GM21423 (cell line): ENCODE measurements around the gene C18orf32.
"Not testable (repeated sequence)": the region's sequence is repeated elsewhere in the genome, so short reads cannot be mapped to it uniquely, and the experiment has no call there.

Experiments used
- ATAC-seq: cut with Tn5 transposase; IDR thresholded peaks from one replicate; pipeline ENCODE4 v1.9.1; 2021; ENCODE audit warnings: mild to moderate bottlenecking, moderate library complexity; ENCODE audit not compliant: unreplicated experiment

C18orf32 gene

GRCh38 chr18:49503931-49504330 is 16.9 kb upstream of the C18orf32 start:
- no peak for ATAC-seq

- no peak for ATAC-seq
These were observed 13.3 kb upstream of the C18orf32 start for GRCh38 chr18:49500201-49500921.

- no peak for ATAC-seq
These were observed 12.1 kb upstream of the C18orf32 start for GRCh38 chr18:49499046-49499637.

DNA sequence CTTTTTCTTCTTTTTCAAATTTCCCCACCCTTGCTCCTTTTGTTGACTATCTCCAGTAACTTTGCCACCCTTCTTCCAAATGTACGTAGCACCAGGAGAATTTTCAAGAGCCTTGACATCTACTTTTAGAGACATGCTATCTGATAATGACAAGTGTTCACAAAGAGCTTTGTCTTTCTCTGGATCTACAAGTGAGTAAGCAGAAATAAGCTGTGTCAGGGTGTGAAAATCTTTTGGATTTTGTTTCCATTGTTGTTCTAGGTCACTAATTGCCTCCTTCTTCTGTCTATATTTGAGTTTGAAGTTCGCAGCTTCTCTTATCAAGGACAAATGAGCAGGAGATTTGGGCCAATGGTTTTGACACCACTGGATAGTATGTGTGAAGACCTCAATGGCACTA is 8.4 kb upstream of the C18orf32 start:
- no peak for ATAC-seq

- ATAC-seq, result no peak
These were observed 8.0 kb upstream of the C18orf32 start for GRCh38 chr18:49495076-49495475.

GRCh38 chr18:49494660-49495059 is 7.6 kb upstream of the C18orf32 start:
- no peak for ATAC-seq

- ATAC-seq, result no peak
These were observed 5.6 kb upstream of the C18orf32 start for GRCh38 chr18:49492694-49493033.

GRCh38 chr18:49491857-49492693 is 5.0 kb upstream of the C18orf32 start, which contains the start of gene RPL17:
RPL17 (minus strand) TSS chr18:49492465.
- peak; percentile 72 for ATAC-seq

GRCh38 chr18:49491534-49491856 is 4.5 kb upstream of the C18orf32 start:
- no peak for ATAC-seq

GRCh38 chr18:49490246-49490762 is 3.3 kb upstream of the C18orf32 start:
- no peak for ATAC-seq

- no peak for ATAC-seq
These were observed 777 bp upstream of the C18orf32 start for GRCh38 chr18:49487711-49488310.

DNA sequence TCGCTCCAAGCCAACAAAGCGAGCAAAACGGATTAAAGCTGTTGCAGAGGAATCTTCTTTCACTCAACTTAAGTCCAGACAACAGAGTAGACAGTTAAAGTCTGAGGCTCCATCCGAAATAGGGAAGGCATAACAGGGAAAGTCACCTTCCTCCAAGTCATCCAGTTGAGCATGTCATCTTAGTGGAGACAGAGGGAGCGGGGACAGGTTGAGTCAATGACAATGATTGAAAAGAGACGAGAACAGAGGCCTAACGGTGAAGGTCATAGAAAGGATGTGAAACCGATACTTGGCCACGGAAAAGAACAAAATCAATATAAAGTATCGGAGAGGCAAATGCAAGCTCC is 455 bp downstream of the C18orf32 start:
- no peak for ATAC-seq

DNA sequence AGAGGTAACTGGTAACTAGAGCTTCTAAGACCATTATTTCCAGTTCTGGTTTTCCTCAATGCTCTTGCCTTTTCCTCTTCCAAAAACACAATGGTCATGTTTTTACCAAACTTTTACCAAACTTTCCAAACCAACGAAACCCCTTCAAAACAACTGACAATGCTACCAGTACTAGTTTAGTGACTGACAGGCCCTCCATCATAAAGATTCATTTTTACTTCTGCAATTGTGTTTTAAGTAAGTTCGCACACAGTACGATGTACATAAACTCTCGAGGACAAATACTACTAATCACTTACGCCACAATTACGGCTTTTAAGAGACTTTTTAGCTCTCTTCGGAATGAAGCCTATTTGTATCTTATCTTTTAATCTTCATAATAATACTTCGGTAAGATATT is 900 bp downstream of the C18orf32 start:
- ATAC-seq, result no peak

- ATAC-seq, result no peak
These were observed 3.8 kb downstream of the C18orf32 start for GRCh38 chr18:49483198-49483597.

DNA sequence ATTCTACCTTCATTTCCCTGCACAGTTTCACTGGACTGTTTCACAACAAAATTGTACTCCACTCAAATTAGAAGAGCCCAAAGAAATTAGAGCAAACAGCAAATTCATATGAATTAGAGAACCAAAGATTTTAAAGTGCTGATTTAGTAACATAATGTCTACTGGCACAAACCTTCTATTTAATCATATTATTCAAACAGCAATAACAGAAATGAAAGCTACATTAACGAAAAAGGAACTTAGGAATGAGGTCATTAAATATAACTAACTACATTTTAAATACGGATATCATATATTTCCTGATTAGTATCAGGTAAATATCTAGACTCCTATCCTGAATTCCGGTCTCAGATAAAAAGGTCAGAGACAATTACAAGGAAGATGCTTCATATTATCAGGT is 5.1 kb downstream of the C18orf32 start:
- no peak for ATAC-seq

- ATAC-seq, result no peak
These were observed 5.7 kb downstream of the C18orf32 start for GRCh38 chr18:49481317-49481716.

DNA sequence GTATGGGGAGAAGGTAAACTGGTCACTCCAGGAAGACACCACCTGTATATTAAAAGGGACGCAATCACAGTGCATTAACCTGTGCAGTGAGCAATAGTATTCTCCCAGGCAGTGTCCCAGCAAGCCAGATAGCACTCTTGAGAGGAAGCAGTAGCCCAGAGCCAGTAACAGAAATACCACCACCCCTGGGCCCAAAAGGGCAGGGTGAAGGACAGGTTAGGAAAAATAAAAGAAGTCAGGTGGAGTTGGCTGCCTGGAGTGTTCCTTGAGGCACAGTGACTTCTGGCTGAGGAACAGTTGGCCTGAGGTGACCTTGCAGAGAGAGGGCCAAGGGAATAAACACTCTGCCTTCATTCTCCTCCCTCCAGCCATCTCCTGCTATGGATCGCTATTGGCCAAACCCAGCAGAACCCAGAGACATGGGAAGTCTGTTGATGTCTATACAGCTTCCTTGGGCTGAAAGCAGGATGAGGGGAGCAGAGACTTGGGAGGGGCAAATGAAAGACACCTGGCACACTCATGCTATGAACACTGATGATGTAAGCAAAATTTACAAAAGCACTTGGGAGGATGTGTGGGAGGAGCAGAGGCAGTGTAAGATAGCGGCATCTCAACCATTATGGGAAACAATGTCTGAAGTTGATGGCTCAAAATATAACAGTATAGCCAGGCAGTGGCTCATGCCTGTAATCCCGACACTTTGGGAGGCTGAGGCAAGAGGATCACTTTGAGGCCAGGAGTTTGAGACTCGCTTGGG is 7.5 kb downstream of the C18orf32 start:
- ATAC-seq, result no peak

DNA sequence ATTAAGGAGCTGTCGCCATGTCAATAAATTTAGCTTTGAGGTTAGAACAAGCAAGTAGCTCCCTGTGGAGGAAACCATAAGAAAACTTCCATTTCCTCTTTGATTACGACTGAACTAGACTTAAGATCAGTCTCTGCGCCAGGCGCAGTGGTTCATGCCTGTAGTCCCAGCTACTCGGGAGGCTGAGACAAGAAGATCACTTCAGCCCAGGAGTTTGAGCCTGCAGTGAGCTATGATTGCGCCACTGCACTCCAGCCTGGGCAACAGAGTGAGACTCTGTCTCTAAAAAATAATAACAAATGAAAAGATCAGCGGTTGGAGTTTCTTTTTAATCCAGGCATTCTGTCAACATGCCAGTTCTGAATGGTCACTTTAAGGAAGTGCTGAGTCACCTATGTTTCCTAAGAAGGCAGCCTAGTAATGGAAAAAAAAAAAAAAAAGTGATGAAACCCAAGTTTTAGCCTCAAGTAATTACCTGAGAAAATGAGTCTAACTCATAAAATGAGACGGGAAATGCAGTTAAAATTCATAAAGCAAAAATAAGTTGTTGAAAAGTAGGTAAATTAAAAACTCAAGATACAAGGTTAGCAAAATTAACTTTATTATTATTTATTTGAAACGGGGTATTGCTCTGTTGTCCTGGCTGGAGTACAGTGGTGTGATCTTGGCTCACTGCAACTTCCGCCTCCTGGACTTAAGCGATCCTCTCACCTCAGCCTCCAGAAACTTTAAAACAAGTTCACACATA is 10.2 kb downstream of the C18orf32 start:
- ATAC-seq, result peak; percentile 66

GRCh38 chr18:49474935-49475334 is 12.1 kb downstream of the C18orf32 start:
- not testable (repeated sequence) for ATAC-seq

GRCh38 chr18:49473721-49474120 is 13.3 kb downstream of the C18orf32 start:
- ATAC-seq, result no peak
